Measurements from ENCODE around the gene PLA2G3.

- TF ChIP-seq EZH2 (IDR thresholded peaks at IDR 0.05; ENCODE audit: insufficient read depth, poor library complexity, severe bottlenecking) = no peak
- no peak for TF ChIP-seq EZH2phosphoT487 (IDR thresholded peaks at IDR 0.05; ENCODE audit: insufficient read depth, low read depth)
These were observed 51.9 kb downstream of the PLA2G3 start for GRCh38 chr22:31088233-31088986.
